GM18526 (cell line): ENCODE data around the gene TSC22D2.

Source experiments
- POLR2A ChIP-seq: IDR thresholded peaks from 3 replicates; pipeline ENCODE4 v1.6.1; 2011; ENCODE audit not compliant: insufficient read length; ENCODE audit errors: extremely low read depth

TSC22D2 gene

DNA sequence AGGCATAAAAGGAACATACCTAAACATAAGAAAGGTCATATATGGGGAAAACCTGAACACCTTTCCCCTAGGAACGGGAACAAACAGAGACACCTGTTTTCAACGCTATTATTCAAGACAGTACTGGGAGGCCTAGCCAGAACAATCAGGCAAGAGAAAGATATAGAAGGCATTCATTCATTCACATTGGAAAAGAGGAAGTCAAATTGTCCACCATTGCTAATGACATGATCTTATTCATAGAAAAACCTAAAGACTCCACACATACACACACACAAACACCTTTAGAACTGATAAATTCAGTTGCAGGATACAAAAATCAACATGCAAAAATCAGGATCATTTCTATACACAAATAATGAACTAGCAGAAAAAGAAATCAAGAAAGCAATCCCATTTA, 101.7 kb downstream of the TSC22D2 start:
- TF ChIP-seq POLR2A, result no peak

DNA sequence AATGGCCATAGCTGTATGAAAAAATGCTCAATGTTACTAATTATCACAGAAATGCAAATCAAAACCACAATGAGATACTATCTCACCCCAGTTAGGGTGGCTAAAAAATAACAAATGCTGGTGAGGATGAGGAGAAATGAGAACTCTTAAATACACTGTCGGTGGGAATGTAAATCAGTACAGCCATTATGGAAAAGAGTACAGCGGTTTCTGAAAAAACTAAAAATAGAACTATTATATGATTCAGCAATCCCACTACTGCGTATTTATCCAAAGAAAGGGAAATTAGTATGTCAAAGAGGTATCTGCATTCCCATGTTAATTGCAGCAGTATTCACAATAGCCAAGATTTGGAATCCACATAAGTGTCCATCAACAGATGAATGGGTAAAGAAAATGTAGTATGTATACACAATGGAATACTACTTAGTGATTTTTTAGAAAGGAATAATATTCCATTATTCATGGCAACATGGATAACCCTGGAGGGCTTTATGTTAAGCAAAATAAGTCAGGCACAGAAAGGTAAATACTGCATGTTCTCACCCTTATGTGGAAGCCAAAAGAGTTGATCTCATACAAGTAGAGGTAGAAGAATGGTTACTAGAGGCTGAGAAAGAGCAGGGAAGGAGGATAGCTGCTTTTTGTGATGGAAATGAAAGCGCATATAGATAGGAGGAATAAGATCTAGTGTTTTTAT, 103.2 kb downstream of the TSC22D2 start:
- TF ChIP-seq POLR2A, result no peak

DNA sequence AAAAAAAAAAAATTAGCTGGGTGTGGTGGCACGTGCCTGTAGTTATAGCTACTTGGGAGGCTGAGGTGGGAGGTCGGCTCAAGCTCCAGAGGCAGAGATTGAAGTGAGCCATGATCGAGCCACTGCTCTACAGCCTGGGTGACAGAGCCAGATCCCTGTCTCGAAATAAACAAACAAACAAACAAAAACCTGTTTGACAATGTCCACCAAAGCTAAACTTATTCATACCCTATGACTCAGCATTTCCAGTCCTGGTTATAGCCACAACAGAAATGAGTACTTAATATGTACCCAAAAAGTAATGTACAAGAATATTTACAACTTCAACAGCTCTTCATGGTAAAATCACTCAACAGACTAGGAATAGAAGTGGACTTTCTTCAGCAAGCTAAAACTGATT, 107.1 kb downstream of the TSC22D2 start:
- no peak for TF ChIP-seq POLR2A
